ENCODE data around the gene ABHD11. TPM values are rescaled to one million over a fixed set of nuclear protein-coding genes. Genes with fewer than 3 reads are reported as not detected.

The ABHD11 gene
- polyA plus RNA-seq, 1 donor (not counting 4 experiments of a cell fraction or from before 2014, with no cell fraction given), result 11.3 TPM

DNA sequence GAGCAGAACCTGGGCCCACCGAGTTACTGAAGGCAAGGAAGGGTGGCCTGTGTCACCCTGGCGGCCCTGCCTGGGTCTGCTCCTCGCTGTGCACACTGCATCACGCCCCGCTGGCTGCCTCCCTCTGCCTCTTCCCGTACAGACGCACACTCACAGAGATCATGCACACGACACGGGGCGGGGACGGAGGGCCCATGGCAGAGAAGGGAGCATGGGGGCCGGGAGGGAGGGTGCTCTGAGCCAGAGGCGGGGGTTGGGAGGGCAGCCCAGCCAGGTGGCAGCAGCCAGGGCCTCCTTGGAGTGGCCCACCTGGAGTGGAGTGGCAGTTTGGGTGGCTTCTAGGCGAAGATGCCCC is 38.6 kb downstream of the ABHD11 start:
- Histone ChIP-seq H3K9me1 (ENCODE audit: control insufficient read depth, extremely low read depth, insufficient read depth, low read length) (no peaks in the 10 kb centered on the region), H3K9ac (ENCODE audit: control insufficient read depth, extremely low read depth, insufficient read depth, low read length) (no peak overlapping the region), H2AFZ (ENCODE audit: control insufficient read depth, low read length) (no peak overlapping the region), H3K9me3 (ENCODE audit: control insufficient read depth, low read depth, low read length) (no peaks in the 10 kb centered on the region), H4K20me1 (ENCODE audit: control insufficient read depth, extremely low read depth, insufficient read depth, low read length) (peaks cover 14% of the 10 kb centered on the region), H3K4me3 (ENCODE audit: control insufficient read depth in 2 of 3, extremely low read depth in 1 of 3, insufficient read depth in 2 of 3, low read depth in 1 of 3, low read length in 3 of 3) (no peak overlapping the region), H3K27me3 (ENCODE audit: control insufficient read depth, extremely low read depth, insufficient read depth, low read length) (no peaks in the 10 kb centered on the region), H3K36me3 (ENCODE audit: control insufficient read depth in 2 of 2, extremely low read depth in 1 of 2, insufficient read depth in 2 of 2, low read length in 2 of 2) (peaks cover 38 to 62% of the 10 kb centered on the region in 2 experiments), H3K79me2 (ENCODE audit: control insufficient read depth, insufficient read depth, low read length) (no peaks in the 10 kb centered on the region), H3K4me2 (ENCODE audit: control insufficient read depth, extremely low read depth, insufficient read depth, low read depth, low read length) (no peak overlapping the region), H3K27ac (ENCODE audit: control insufficient read depth, insufficient read depth, low read length) (no peak overlapping the region), H3K4me1 (ENCODE audit: control insufficient read depth, extremely low read depth, insufficient read depth, low read length) (peaks cover 8% of the 10 kb centered on the region)
- no peak for TF ChIP-seq CTCF (optimal IDR thresholded peaks at IDR 0.05 in 1 of 3, IDR thresholded peaks at IDR 0.05 in 1 of 3, conservative IDR thresholded peaks at IDR 0.05 in 1 of 3; ENCODE audit: extremely low read depth in 1 of 3, insufficient read depth in 2 of 3, low read length in 3 of 3)
- no peak for TF ChIP-seq EZH2 (IDR thresholded peaks at IDR 0.05; ENCODE audit: low read length)
- dilution Hi-C loops (cut with MboI; ENCODE audit: extremely low pct_ligation_motif_present, low sequenced_read_pairs), result no loop called here
- FAIRE-seq, result no peak
- DNase-seq (ENCODE audit: low read depth, low spot score), result no peak

- no peak overlapping the region for H2AFZ ChIP-seq (ENCODE audit: control insufficient read depth, low read length)
- DNase-seq (ENCODE audit: low read depth, low spot score) (no peak), FAIRE-seq (no peak)
- no peak overlapping the region for H3K9ac ChIP-seq (ENCODE audit: control insufficient read depth, extremely low read depth, insufficient read depth, low read length)
- peaks cover 3% of the 10 kb centered on the region for H3K4me1 ChIP-seq (ENCODE audit: control insufficient read depth, extremely low read depth, insufficient read depth, low read length)
- peaks cover 11% of the 10 kb centered on the region for H4K20me1 ChIP-seq (ENCODE audit: control insufficient read depth, extremely low read depth, insufficient read depth, low read length)
- peaks cover 39 to 57% of the 10 kb centered on the region in 2 experiments for H3K36me3 ChIP-seq (ENCODE audit: control insufficient read depth in 2 of 2, extremely low read depth in 1 of 2, insufficient read depth in 2 of 2, low read length in 2 of 2)
- dilution Hi-C loops (cut with MboI; ENCODE audit: extremely low pct_ligation_motif_present, low sequenced_read_pairs), result no loop called here
- H3K27me3 ChIP-seq (ENCODE audit: control insufficient read depth, extremely low read depth, insufficient read depth, low read length), result no peaks in the 10 kb centered on the region
- H3K4me2 ChIP-seq (ENCODE audit: control insufficient read depth, extremely low read depth, insufficient read depth, low read depth, low read length), result no peak overlapping the region
- H3K9me1 ChIP-seq (ENCODE audit: control insufficient read depth, extremely low read depth, insufficient read depth, low read length), result no peaks in the 10 kb centered on the region
- H3K9me3 ChIP-seq (ENCODE audit: control insufficient read depth, low read depth, low read length), result no peaks in the 10 kb centered on the region
- no peaks in the 10 kb centered on the region for H3K79me2 ChIP-seq (ENCODE audit: control insufficient read depth, insufficient read depth, low read length)
- H3K4me3 ChIP-seq (ENCODE audit: control insufficient read depth in 2 of 3, extremely low read depth in 1 of 3, insufficient read depth in 2 of 3, low read depth in 1 of 3, low read length in 3 of 3), result no peak overlapping the region
- no peak overlapping the region for H3K27ac ChIP-seq (ENCODE audit: control insufficient read depth, insufficient read depth, low read length)
- no peak for TF ChIP-seq EZH2 (IDR thresholded peaks at IDR 0.05; ENCODE audit: low read length)
- TF ChIP-seq CTCF (optimal IDR thresholded peaks at IDR 0.05 in 1 of 3, IDR thresholded peaks at IDR 0.05 in 1 of 3, conservative IDR thresholded peaks at IDR 0.05 in 1 of 3; ENCODE audit: extremely low read depth in 1 of 3, insufficient read depth in 2 of 3, low read length in 3 of 3), result no peak
Measured at GRCh38 chr7:73699370-73700068, 39.1 kb downstream of the ABHD11 start.
